GM21526 (cell line): ENCODE results near the gene LGALS14.
"Not testable (repeated sequence)": the region's sequence is repeated elsewhere in the genome, so short reads cannot be mapped to it uniquely, and the experiment has no call there.

Experiments
- ATAC-seq: cut with Tn5 transposase; IDR thresholded peaks from one replicate; pipeline ENCODE4 v1.9.1; 2021; ENCODE audit warnings: moderate library complexity; ENCODE audit not compliant: unreplicated experiment, low FRiP score

Gene LGALS14

DNA sequence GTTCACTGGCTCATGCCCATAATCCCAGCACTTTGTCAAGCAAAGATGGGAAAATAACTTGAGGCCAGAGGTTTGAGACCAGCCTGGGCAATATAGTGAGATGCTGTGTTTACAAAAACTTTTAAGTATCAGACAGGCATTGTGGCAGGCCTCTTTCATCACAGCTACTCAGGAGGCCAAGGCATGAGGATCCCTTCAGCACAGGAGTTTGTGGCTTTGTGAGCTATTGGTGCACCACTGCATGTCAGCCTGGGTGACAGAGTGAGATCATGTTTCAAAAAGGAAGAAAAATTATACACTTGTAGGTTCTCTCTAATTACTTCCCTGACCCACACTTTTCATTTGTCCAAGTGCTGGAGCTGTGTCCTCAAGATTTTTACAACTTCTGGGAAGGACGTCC lies 11.5 kb upstream of the LGALS14 start:
- ATAC-seq: no peak

- no peak for ATAC-seq
These were observed 8.5 kb upstream of the LGALS14 start for GRCh38 chr19:39695759-39696158.

- no peak for ATAC-seq
These were observed 7.9 kb upstream of the LGALS14 start for GRCh38 chr19:39696387-39696786.

- ATAC-seq: no peak
These were observed 5.7 kb upstream of the LGALS14 start for GRCh38 chr19:39698535-39698934.

DNA sequence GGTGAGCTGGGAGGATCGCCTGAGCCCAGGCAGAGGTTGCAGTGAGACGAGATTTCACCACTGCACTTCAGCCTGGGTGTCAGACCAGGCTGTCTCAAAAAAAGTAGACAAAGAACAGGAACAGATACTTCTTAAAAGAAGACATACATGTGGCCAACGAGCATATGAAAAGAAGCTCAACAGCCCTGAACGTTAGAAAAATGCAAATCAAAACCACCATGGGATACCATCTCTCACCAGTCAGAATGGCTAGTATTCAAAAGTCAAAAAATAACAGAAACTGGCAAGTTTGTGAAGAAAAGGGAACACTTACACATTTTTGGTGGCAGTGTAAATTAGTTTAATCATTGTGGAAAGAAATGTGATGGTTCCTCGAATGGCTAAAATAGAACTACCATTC lies 3.0 kb upstream of the LGALS14 start:
- ATAC-seq: no peak

- ATAC-seq: no peak
These were observed 1.4 kb downstream of the LGALS14 start for GRCh38 chr19:39705578-39706188.

DNA sequence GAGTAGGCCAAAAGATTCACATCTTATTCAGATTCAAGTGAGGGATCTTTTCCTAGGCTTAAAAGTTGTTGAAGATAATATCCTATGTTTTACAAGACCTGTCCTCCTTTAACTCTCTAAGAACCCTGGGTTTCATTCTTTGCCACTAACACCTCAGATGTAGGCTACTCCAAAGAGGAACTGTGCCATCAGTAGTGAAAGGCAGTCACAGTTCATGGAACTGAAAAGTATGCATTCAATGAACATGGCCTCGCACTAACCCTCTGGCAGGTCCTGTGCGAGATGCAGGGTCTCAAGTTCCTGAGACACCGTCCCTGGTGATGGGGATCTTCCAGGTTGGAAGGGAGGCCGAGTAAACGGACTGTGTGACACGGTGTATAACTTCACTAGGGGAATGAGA lies 4.3 kb downstream of the LGALS14 start:
- ATAC-seq: no peak

DNA sequence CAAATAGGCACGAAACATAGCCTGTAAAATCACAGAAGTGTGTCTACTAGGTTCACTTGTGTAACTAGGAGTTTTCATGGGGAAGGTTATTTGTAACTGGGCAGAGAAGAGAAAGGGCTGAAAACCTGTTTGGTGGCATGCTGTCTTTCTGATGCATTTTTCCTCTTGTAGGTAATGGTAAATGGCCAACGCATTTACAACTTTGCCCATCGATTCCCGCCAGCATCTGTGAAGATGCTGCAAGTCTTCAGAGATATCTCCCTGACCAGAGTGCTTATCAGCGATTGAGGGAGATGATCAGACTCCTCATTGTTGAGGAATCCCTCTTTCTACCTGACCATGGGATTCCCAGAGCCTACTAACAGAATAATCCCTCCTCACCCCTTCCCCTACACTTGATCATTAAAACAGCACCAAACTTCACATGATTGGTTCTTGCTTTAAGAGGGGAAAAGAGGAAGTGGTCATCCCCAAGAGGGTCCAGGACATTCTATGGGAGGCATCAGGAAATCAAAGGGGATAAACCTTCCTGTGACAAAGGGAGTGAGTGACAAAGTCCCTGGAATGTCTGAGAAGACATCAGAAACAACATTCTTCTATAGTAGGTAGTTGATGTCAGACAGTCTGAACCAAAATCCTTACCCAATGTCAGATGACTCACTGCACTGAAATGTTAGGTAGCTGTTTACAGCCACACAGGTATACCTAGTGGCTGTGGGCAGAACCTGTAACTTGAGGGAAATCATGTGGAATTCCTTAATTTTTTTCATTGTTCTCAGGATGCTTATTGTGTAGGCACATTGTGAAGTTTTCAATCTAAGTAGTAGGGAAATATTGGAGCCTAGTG lies 5.0 kb downstream of the LGALS14 start:
- ATAC-seq: no peak

DNA sequence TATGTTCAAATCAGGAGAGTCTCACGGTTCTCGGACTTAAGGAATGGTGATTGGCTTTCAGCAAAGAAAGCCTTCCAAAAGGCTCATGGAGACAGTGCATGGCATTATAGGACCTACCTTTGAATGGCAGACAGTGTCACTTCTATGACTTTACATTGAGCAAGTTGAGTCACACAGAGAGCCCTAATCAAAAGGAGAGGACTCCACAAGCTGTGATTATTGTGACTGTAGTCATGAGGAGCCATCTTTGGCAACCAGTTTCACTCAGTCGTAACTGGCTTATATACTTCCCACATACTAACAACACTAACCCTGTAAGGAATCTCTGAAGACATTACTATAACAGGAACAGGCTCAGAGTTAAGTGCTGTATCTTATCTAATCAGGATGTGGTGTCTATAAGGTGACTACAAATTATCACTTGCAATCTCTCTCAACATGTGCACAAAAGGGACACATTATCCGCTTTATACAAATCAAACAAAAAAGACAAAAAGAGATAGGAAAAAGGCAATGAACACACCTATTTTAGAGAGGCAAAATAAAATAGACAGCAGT lies 6.1 kb downstream of the LGALS14 start:
- no peak for ATAC-seq

DNA sequence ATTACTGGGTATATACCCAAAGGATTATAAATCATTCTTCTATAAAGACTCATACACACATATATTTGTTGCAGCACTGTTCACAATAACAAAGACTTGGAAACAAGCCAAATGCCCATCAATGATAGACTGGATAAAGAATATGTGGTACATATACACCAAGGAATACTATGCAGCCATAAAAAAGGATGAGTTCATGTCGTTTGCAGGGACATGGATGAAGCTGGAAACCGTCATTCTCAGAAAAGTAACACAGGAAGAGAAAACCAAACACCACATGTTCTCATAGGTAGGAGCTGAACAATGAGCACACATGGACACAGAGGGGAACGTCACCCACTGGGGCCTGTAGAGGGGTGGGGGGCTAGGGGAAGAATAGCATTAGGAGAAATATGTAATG lies 15.9 kb downstream of the LGALS14 start:
- ATAC-seq: not testable (repeated sequence)

GRCh38 chr19:39725995-39726394 lies 21.7 kb downstream of the LGALS14 start:
- no peak for ATAC-seq

GRCh38 chr19:39727070-39727800 lies 23.0 kb downstream of the LGALS14 start:
- ATAC-seq: no peak

GRCh38 chr19:39728040-39728439 lies 23.8 kb downstream of the LGALS14 start:
- no peak for ATAC-seq

- no peak for ATAC-seq
These were observed 25.3 kb downstream of the LGALS14 start for GRCh38 chr19:39729594-39729993.

DNA sequence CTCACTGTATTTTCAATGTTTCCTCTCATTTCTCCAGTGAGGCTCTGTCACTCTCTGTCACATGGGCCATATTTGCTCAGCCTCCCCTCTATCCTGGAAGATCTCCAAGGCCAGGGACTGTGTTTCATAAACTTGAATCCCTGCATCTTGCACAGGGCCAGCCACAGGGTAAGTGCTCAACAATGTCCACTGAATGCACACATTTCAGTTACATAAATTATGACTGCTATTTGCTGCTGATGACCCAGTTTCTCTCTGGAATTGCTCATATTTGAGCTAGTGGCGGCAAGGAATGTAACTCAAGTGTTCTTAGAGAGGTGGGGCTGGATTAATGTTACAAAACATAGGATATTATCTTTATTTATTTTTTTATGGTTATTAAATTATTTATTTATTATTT lies 27.4 kb downstream of the LGALS14 start:
- ATAC-seq: no peak

DNA sequence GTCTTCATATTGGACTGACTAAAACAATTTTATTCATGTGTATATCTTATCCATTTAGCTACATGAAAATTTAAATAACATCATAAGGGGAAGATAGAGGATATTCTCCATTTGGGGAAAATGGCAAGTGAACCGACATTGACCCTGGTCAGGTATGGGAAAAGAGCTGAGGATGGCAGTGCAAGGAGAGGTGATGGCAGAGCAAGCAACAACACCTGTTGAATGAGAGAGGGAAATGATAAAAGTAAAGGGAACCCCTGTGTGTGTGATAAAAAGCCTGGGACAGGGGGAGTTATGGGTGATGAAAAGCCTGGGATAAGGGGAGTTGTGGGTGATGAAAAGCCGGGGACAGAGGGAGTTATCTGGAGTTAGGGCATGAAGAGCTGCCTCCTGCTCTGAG lies 29.6 kb downstream of the LGALS14 start:
- ATAC-seq: no peak

GRCh38 chr19:39735688-39736087 lies 31.4 kb downstream of the LGALS14 start:
- ATAC-seq: no peak

DNA sequence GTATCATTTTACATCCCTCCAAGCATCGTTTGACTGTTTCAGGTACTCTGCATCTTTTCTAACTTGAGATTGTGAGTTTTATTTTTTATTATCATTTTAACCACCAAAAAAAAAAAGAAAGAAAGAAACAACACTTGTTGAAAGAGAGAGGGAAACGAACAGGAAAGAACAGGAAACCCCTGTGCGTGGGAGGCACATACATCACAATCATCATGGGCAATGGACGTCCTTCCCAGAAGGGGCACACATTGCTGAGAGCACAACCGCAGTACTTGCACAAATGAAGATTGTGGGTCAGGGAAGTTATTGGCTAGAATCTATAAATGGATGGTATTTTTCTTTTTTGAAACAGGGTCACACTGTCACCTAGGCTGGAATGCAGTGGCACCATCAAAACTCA lies 31.8 kb downstream of the LGALS14 start:
- ATAC-seq: no peak

GRCh38 chr19:39737351-39737750 lies 33.1 kb downstream of the LGALS14 start:
- ATAC-seq: no peak

DNA sequence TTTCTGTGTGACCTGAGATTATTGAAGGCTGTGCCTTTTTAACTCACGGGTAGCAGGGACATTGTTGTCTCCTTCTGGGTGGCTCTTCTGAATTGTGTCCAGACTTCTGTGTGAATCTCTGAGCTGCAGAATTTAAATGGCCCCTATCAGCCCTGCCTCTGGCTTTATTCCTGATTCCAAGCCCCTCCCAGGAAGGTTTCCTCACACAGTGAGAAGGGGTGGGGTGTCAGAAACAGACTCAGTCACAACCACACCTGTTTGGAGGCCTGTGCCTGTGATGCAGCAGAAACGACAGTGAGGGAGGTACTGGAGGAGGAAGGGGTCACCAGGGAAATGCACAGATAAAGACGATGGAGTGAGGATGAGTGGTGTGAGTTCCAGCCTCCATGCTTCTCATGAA lies 33.6 kb downstream of the LGALS14 start, which contains the start of gene CLC:
Gene CLC (minus strand): TSS at position 139 of the 400 bp plus-strand sequence. CDS start 77 bp downstream, at position 62.
- no peak for ATAC-seq

DNA sequence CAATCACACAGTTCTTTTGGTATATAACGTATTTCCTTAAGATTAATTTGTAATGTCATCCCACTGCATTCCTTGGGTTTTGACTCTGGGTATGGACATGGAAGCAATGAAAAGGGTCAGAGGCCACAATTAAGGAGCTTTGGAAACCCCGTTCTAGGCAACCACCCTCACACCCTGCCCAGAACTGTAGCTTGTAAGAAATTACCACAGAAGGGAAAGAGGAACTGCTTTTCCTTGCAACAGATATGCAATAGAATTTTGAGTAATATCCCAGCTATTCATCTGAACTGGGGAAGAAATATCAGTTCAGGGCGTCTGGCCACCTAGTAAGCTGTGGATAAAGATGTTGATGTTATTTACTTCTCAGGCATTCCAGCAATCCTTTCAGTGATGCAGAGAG lies 34.5 kb downstream of the LGALS14 start:
- no peak for ATAC-seq
